Measurements from ENCODE around the gene ATRNL1. TPM values are rescaled to one million over a fixed set of nuclear protein-coding genes. Genes with fewer than 3 reads are reported as not detected.
"Not testable (repeated sequence)": the region's sequence is repeated elsewhere in the genome, so short reads cannot be mapped to it uniquely, and the experiment has no call there.

The ATRNL1 gene
- total and polyA plus RNA-seq, 12 donors: 4.8 to 217 (median 92.4) TPM

GRCh38 chr10:115384665-115385064 is 291.5 kb downstream of the ATRNL1 start:
- peaks cover 0 to 5% (median 0%) of the 10 kb centered on the region in 3 donors for H3K9me3 ChIP-seq (replicated peaks in 1 of 3)
- TF ChIP-seq POLR2A (IDR thresholded peaks at IDR 0.05): no peak
- TF ChIP-seq, protein P1, sequence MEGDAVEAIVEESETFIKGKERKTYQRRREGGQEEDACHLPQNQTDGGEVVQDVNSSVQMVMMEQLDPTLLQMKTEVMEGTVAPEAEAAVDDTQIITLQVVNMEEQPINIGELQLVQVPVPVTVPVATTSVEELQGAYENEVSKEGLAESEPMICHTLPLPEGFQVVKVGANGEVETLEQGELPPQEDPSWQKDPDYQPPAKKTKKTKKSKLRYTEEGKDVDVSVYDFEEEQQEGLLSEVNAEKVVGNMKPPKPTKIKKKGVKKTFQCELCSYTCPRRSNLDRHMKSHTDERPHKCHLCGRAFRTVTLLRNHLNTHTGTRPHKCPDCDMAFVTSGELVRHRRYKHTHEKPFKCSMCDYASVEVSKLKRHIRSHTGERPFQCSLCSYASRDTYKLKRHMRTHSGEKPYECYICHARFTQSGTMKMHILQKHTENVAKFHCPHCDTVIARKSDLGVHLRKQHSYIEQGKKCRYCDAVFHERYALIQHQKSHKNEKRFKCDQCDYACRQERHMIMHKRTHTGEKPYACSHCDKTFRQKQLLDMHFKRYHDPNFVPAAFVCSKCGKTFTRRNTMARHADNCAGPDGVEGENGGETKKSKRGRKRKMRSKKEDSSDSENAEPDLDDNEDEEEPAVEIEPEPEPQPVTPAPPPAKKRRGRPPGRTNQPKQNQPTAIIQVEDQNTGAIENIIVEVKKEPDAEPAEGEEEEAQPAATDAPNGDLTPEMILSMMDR (IDR thresholded peaks at IDR 0.05): no peak
- DNase-seq: no peak
- WGBS, 4 donors: 84 to 98% (median 93%) methylated on average over 1 of the region's 1 CpG
- intact Hi-C loops (cut with DNase I): no loop called here
- no peaks in the 10 kb centered on the region for H3K4me1 ChIP-seq (replicated peaks in 1 of 2)
- no peak overlapping the region for H3K4me3 ChIP-seq
- H3K27me3 ChIP-seq: no peaks in the 10 kb centered on the region
- no peaks in the 10 kb centered on the region for H3K36me3 ChIP-seq (replicated peaks in 1 of 2)
- no peak overlapping the region for H3K27ac ChIP-seq

DNA sequence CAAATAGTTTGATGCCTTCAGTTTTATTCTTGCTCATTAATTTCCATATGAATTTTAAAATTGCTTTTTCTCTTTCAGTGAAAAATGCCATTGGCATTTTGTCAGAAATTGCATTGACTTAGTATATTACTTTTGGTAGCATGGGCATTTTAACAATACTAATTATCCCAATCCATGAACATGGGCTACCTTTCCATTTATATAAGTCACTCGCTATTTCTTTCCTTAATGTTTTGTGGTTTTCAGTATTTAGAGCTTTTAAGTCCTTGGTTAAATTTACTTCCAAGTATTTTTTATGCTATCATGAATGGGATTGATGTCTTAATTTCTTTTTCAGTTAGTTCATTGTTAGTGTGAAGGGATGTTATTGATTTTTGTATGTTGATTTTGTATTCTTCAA is 297.4 kb downstream of the ATRNL1 start:
- H3K9me3 ChIP-seq (replicated peaks in 1 of 3): peaks cover 0 to 5% (median 0%) of the 10 kb centered on the region in 3 donors

GRCh38 chr10:115398026-115398425 is 304.9 kb downstream of the ATRNL1 start:
- WGBS, 4 donors: 93 to 94% (median 94%) methylated on average over 2 of the region's 2 CpGs
- Histone ChIP-seq H3K27me3 (no peaks in the 10 kb centered on the region), H3K4me3 (no peak overlapping the region), H3K27ac (no peak overlapping the region), H3K9me3 (replicated peaks in 1 of 3) (no peaks in the 10 kb centered on the region), H3K4me1 (replicated peaks in 1 of 2) (peaks cover 0 to 3% of the 10 kb centered on the region in 2 donors), H3K36me3 (replicated peaks in 1 of 2) (no peaks in the 10 kb centered on the region)
- intact Hi-C loops (cut with DNase I): no loop called here
- TF ChIP-seq POLR2A (IDR thresholded peaks at IDR 0.05): no peak
- TF ChIP-seq, protein P1 (IDR thresholded peaks at IDR 0.05): no peak
- no peak for DNase-seq

More for the DNA sequence above, 297.4 kb downstream of the ATRNL1 start:
- H3K4me3 ChIP-seq: no peak overlapping the region
- 92 to 97% (median 93%) methylated on average over 1 of the region's 1 CpG for WGBS, 4 donors
- intact Hi-C loops (cut with DNase I): no loop called here
- H3K4me1 ChIP-seq (replicated peaks in 1 of 2): no peaks in the 10 kb centered on the region
- H3K27me3 ChIP-seq: no peaks in the 10 kb centered on the region
- DNase-seq: no peak
- no peak overlapping the region for H3K27ac ChIP-seq
- TF ChIP-seq, protein P1 (IDR thresholded peaks at IDR 0.05): no peak
- TF ChIP-seq POLR2A (IDR thresholded peaks at IDR 0.05): no peak
- H3K36me3 ChIP-seq (replicated peaks in 1 of 2): no peaks in the 10 kb centered on the region

GRCh38 chr10:115402699-115403098 is 309.5 kb downstream of the ATRNL1 start:
- peak in 5 of 7 donors; percentile 31 to 54 (median 43) for DNase-seq
- no peak overlapping the region for H3K4me3 ChIP-seq
- no peaks in the 10 kb centered on the region for H3K27me3 ChIP-seq
- H3K27ac ChIP-seq: peak overlapping the region in 2 of 5 donors; percentile 30 to 37
- 3 to 24% (median 20%) methylated on average over 1 of the region's 1 CpG for WGBS, 4 donors
- no peaks in the 10 kb centered on the region for H3K9me3 ChIP-seq (replicated peaks in 1 of 3)
- TF ChIP-seq, protein P1 (IDR thresholded peaks at IDR 0.05): no peak
- TF ChIP-seq POLR2A (IDR thresholded peaks at IDR 0.05): no peak
- intact Hi-C loops (cut with DNase I): no loop called here
- no peaks in the 10 kb centered on the region for H3K36me3 ChIP-seq (replicated peaks in 1 of 2)
- H3K4me1 ChIP-seq (replicated peaks in 1 of 2): peaks cover 0 to 3% of the 10 kb centered on the region in 2 donors

GRCh38 chr10:115405838-115406237 is 312.7 kb downstream of the ATRNL1 start:
- intact Hi-C loops (cut with DNase I); H3K27me3 ChIP-seq; H3K4me3 ChIP-seq; DNase-seq; H3K4me1 ChIP-seq (replicated peaks in 1 of 2); H3K9me3 ChIP-seq (replicated peaks in 1 of 3); H3K27ac ChIP-seq; H3K36me3 ChIP-seq (replicated peaks in 1 of 2): not testable (repeated sequence)
- WGBS, 4 donors: 90 to 96% (median 93%) methylated on average over 2 to 3 of the region's 3 CpGs
